ENCODE results near the gene CD164.
"Not testable (repeated sequence)": the region's sequence is repeated elsewhere in the genome, so short reads cannot be mapped to it uniquely, and the experiment has no call there.

The CD164 gene

DNA sequence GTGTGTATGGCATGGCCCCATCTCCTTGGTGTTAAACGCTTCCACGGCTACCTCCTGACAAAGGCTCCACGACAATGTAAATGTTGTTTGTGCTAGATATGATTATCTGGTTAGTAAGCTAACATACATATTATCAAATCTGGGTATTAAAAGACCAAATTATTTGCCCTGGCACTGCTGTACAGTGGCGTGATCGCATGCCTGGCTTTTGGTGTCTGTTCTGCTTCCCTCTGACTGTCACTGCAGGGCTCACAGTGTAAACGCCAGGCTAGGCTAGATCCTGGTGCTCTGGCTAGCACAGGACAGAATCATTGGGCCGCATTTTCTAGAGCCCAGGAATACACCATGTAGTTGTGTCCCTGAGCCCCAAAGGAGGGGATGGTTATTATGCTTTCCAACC lies 38.7 kb downstream of the CD164 start:
- no peak for DNase-seq (ENCODE audit: low read depth in 3 of 3, low spot score in 1 of 3)

DNA sequence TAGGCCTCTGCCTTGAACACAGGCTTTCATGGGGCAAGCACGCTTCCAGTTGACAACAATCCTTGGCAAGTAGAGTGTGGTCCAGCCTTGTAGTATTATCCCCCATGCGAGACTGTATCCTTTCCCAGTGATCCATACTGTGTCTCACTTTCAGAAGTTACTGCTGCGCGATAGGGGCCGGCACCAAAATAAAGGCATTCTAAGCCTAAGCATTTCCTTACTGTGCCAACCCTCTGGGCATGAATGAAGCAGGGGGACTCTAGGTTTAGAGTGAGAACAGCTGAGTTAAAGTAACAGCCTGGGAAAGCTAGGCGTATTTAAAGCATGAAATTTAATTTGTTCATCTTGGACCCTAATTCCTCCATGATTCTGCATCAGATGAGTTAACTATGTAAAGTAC lies 39.4 kb downstream of the CD164 start:
- DNase-seq (ENCODE audit: low read depth in 3 of 3, low spot score in 1 of 3), result no peak

DNA sequence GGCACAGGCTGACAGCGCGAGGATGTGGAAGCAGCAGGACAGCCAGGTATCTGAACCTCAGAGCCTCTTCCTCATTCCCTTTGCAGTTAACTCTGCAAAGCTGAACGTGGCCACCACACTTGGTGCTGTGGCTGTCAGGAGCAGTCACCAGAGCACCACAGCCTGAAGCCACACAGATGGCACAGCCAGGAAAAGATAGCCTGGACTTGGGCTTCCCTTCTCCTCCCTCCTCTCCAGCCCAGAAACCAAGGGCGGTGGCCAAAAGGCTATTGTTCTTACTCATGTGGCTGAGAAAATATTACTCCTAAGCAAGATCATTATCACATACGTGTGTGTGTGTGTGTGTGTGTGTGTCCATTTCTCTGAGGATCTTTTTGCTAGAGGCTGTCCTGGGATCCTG lies 39.8 kb downstream of the CD164 start:
- no peak for DNase-seq (ENCODE audit: low read depth in 3 of 3, low spot score in 1 of 3)

DNA sequence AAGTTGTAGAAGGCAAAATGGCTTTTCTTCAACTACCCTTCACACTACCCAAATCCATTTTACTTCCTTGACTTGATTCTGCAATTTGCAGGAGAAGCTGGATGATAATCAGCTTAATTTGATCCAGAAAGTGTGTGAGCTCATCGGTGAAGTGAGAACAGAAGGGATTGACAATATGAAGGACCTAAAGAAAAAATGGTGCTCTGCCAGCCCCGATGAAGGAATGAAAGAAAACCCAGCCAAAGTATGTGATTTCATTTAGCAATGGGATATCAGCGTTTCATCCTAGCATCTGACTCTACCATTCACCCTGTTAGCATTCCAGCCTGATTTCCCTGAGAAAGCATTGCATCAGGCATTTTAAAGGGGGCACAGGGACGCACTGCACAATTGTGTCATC lies 41.5 kb downstream of the CD164 start:
- no peak for DNase-seq (ENCODE audit: low read depth in 3 of 3, low spot score in 1 of 3)

DNA sequence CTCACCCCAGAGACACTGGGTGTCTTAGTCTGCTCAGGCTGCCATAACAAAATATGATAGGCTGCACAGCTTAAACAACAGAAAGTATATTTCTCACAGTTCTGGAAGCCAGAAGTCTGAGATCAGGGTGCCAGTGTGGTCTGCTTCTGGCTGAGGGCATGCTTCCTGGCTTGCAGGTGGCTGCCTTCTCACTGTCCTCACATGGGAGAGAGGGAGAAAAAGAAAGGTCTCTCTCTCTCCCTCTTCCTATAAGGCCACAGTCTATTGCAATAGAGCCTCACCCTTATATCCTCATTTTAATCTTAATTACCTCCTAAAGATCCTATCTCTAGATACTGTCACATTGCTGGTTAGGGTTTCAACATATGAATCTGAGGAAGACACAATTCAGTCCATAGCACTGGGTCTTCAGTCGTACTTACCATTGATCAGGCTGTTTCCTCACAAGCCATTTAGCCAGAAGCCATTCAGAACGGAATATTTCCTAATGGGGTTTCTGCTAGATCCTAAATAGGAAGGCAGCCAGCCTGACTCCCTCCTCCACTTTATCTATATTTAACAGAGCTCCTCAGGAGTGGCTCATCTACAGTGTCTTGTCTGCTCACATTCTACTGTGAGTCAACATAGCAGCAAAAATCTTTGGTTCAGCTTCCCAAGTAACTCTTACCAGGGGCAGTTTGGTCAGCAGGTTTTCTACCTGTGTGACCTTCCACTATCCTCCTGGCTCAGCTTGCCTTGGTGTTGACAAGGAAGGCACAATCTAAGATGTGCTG lies 42.2 kb downstream of the CD164 start:
- no peak for DNase-seq (ENCODE audit: low read depth in 3 of 3, low spot score in 1 of 3)

DNA sequence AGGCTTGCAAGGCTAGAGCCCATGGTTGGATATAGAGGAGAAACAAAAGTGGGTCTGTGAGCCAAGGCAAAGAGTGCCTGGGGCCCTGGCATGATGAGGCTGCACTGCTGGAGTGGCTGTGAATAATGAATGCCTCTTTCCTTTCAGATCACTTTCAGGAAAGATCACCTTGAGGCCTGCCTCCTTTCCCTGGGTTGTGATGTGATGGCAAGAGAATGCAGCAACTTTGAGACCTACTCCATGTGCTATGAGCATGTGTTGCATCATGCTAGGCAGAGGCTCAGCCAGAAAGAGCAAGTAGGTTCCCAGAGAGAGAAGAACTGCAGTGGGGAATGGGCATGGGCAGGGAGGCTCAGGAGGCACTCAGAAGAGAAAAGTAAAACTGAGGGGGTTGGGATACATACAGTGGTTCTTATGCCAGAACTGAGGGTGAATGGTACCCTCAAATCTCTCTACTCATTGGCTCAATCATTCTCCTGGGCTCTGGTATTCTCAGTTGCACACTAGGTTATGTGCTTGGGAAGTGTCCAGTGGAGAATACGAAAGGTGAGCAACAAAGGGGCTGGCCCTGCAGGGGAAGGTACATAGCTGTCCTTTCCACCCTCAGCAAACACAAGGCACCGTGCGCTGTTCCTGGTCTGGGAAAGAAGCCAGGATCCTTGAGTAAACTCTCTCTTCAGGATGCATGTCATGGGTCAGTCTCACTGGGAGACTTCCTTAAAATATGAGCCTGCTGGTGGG lies 45.9 kb downstream of the CD164 start:
- no peak for DNase-seq (ENCODE audit: low read depth in 3 of 3, low spot score in 1 of 3)

DNA sequence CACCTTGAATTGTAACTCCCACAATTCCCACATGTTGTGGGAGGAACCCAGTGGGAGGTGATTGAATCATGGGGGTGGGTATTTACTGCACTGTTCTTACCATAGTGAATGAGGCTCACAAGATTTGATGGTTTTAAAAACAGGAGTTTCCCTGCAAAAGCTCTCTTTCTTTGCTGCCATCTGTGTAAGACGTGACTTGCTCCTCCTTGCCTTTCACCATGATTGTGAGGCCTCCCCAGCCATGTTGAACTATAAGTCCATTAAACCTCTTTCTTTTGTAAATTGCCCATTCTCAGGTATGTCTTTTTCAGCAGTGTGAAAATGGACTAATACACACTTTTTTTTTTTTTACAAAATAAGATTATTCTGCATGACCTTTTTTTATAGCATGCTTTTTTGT lies 48.4 kb downstream of the CD164 start:
- not testable (repeated sequence) for DNase-seq (ENCODE audit: low read depth in 3 of 3, low spot score in 1 of 3)

DNA sequence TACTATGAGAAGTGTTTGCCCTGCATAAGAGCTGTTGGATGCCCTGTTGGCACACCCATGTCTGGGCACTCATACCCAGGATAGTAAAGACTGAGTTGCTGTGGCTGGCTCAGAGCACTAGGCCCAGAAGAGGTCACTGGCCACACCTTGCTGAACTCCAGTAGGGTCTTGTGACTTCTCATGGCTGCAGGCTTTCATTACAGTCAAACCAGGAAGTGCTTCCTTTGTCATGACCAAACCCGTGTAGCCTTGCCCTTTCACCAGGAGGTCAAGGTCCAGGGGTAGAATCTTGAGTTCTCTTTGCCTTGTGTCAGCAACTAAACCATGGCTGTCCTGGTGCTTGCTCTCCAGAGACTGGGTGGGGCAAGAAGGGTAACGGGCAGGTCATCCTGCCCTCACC lies 49.5 kb downstream of the CD164 start:
- no peak for DNase-seq (ENCODE audit: low read depth in 3 of 3, low spot score in 1 of 3)

DNA sequence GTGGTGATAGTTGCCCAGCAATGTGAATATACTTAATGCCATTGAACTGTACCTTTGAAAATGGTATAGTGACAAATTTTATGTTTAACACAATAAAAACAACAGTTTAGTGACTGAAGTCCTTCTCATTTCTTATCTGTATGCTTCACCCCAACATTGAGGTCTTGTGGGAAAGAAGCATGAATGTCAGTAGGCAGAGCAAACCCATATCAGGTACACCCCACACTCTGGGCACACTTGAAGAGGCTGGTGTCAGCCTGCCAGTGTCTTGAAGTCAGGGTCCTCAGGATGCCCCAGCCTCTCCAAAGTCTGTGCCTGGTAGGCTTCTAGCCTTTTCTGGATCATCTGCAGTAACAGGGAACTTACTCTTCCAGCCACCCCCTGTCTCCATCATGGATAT lies 51.2 kb downstream of the CD164 start:
- DNase-seq (ENCODE audit: low read depth in 3 of 3, low spot score in 1 of 3), result no peak

DNA sequence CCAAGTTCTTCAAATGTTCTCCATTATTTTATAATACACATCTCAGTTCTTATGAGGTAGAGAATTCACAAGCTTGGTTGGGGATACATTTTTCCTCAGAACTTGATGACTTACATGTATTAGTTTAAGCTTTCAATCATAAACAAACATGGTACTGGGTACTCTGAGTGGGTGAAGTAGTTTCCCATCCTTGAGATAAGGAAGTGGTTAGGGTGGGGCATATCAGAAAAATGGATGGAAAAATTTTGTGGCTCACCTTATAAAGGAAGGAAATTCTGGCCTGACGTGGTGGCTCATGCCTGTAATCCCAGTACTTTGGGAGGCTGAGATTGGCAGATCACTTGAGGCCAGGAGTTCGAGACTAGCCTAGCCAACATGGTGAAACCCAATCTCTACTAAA lies 52.0 kb downstream of the CD164 start:
- no peak for DNase-seq (ENCODE audit: low read depth in 3 of 3, low spot score in 1 of 3)

DNA sequence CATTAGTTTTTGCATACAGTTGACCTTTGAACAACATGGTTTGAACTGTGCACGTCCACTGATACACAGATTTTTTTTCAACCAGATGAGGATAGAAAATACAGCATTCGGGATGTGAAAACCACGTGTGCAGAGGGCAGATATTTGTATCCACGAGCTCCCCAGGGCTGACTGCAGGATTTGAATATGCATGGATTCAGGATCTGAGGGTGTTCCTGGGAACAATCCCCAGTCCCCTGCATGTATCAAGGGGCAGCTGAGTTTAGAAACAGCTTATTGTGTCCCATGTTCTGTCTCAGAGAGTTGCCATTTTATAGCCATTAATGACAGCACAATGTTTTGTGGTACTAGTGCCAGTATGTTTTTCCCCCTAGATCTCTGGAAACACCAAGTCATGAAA lies 53.6 kb downstream of the CD164 start:
- no peak for DNase-seq (ENCODE audit: low read depth in 3 of 3, low spot score in 1 of 3)

DNA sequence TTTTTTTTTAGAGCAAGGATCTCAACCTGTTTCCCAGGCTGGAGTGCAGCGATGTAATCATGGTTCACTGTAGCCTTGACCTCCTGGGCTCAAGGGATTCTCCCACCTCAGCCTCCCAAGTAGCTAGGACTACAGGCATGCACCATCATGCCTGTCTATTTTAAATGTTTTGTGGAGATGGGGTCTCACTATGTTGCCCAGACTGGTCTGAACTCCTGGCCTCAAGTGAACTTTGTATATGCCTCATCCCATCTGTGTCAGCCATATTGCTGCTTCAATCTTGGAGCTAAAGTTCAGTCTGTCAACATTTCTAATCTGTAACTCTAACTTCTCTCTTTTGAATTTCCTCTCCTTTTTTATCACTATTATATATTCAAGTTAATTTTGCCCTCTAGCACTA lies 54.3 kb downstream of the CD164 start:
- no peak for DNase-seq (ENCODE audit: low read depth in 3 of 3, low spot score in 1 of 3)

DNA sequence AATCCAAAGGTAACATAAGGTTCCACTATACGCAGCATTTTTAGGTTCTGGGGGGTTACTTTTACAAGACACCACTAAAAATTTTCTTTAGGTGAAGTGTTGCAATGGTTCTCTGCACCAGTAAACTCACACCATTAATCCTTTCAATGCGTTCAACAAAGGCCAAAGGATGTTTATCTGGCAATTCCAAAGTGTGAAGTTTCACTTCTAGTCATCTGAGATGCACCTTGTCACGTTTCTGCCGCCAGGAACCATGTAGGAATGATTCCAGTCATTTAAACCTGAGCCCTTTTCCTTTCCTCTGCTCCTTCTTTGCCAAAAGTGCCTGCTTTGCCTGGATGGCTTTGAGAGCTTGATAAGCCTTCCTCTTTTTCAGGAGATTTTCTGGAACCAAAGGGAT lies 54.8 kb downstream of the CD164 start:
- no peak for DNase-seq (ENCODE audit: low read depth in 3 of 3, low spot score in 1 of 3)

DNA sequence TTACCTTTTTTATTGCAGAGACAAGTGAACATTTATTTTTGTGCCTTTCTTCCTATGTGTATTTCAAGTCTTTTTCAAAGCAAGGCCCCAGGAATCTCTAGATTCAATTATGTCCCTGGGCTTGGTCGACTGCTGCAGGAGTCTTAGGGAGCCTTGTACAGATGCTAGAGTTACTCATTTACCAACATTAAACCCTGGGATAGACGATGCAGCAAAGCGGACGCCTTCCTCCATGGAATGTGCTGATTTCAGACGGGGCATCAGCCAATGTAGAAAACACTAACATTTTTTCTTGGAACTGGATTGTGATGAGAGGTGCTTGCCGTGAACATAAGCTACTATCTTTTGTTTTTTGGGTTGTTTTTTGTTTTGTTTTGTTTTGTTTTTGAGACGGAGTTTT lies 55.9 kb downstream of the CD164 start:
- no peak for DNase-seq (ENCODE audit: low read depth in 3 of 3, low spot score in 1 of 3)

DNA sequence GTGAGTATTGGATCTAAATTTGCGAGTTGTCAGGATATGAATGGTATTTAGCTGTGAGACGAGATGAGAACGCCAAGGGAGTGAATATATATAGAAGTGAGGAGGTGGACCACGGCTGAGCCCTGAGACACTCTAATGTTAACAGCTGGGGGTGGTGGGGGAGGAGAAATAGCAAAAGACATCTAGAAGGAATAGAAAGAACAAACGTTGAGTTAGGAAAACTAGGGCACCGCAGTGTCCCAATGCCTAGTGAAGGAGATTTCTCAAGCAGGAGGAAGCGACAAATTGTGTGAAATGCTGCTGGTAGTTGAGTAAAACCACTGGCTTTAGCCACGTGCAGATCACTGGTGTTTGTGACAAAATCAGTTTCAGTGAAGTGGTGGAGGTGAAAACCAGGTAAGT lies 56.9 kb downstream of the CD164 start:
- DNase-seq (ENCODE audit: low read depth in 3 of 3, low spot score in 1 of 3), result no peak

DNA sequence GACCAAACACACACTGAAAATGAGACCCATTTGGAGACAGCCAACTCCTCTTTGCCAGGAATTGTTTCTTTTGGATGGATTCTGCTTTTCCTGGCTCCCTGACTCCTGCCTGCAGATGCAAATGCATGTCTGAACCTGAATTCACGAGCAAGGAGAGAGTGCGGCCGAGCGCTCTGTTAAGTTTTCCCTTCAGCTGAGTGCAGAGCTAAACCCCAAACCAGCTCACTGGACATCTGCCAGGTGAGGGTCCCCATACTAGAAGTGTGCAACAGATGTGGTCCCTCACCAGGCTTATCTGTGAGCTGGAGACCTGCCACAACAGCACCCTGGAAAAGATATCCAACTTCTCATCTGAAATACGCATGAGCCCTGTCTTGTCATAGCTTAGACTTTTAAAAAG lies 59.0 kb downstream of the CD164 start:
- no peak for DNase-seq (ENCODE audit: low read depth in 3 of 3, low spot score in 1 of 3)

DNA sequence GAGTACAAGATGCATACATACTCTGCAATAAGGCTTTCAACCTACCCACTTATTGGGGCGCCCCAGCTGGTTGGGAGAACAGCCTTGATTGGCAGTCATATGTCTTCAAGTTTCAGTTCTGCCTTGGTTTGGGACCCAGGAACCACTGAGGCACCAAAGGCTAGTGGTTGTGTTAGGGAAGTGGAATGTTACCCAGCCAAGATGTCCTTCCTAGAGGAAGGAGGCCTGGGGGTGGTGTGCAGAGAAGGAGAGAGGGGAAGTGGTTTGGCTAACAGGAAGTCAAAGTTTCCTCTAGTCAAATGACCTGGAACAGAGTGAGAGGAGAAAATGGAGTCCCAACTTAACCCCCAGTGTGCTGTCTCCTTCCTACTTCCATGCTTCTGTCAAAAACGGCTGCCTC lies 59.4 kb downstream of the CD164 start:
- DNase-seq (ENCODE audit: low read depth in 3 of 3, low spot score in 1 of 3), result no peak

DNA sequence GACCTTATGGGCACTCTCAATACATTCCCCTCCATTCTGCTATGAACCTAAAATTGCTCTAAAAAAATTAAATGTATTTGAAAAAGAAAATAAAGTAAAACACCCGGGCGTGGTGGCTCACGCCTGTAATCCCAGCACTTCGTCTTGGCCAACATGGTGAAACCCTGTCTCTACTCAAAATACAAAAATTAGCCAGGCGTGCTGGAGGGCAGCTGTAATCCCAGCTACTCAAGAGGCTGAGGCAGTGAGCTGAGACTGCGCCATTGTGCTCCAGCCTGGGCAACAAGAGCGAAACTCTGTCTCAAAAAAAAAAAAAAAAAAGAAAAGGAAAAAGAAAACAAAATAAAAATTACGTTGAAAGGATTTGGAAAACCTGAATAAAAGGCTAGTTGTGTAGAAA lies 60.5 kb downstream of the CD164 start:
- no peak for DNase-seq (ENCODE audit: low read depth in 3 of 3, low spot score in 1 of 3)

DNA sequence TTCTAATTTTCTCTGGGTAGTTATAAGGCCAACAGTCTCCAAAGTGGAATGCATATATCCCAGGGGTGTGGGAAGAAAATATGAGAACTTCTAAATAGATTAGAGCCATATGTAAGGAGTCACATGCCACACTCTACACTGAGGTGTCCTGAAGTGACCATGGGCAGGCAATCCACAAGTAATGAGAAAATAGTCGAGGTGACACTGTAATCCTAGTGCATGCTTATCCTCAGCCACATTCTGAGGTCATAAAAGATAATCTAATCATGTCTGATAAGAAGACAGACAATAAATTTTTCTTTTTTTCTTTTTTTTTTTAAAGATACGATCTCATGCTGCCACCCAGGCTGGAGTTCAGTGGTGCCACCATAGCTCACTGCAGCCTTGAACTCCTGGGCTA lies 62.2 kb downstream of the CD164 start:
- DNase-seq (ENCODE audit: low read depth in 3 of 3, low spot score in 1 of 3), result no peak

DNA sequence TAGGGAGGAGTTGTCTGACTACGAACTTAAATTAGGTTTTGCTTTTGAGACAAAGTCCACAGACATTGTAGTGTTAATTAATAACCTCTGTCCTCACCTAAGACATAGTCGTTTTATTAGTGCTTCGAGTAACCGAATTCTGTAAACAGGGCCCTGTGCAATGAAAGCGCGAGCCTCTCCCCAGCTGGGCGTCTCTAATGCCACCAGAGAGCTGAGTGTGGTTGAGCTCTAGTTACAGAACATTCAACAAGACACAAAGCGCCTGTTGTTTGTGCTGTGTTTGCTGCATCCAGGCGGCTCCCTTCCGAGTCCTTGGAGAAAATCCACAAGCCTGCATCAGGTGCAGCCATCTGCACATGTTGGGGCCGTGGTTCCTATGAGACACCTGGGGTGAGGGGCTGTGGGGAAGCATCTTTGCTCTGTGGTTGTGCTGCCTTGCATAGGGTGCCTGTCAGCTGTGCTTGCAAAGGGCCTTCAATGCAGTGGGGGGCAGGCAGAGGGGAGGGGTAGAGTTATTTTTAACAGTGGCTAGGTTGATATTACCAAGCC lies 63.9 kb downstream of the CD164 start:
- no peak for DNase-seq (ENCODE audit: low read depth in 3 of 3, low spot score in 1 of 3)

DNA sequence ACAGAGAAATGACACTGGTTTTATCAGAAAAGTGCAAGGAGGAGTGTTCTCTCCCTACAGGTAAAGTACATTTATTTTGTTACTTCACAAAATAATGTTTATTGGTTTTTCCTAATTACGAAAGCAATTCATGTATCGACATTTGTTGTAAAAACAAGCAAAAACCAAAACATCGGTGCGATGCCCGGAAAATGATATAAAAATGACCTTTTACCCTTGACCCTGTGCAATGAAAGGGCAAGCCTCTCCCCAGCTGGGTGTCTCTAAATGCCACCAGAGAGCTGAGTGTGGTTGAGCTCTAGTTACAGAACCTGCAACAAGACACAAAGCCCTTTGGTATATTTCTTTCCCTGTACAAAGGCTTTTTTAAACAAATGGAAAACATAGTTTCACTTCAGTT lies 65.4 kb downstream of the CD164 start:
- no peak for DNase-seq (ENCODE audit: low read depth in 3 of 3, low spot score in 1 of 3)
